GM19238 (cell line): ENCODE measurements around the gene RBM33.

Experiments used
- DNase-seq: peaks from one replicate; pipeline ENCODE4 v3.0.0; 2011; ENCODE audit warnings: low spot score; ENCODE audit not compliant: insufficient read length

The RBM33 gene

GRCh38 chr7:155722936-155723335 is 78.5 kb downstream of the RBM33 start:
- DNase-seq, result no peak

- DNase-seq, result no peak
Measured at GRCh38 chr7:155724327-155725005, 80.0 kb downstream of the RBM33 start.

GRCh38 chr7:155725006-155725355 is 80.5 kb downstream of the RBM33 start:
- DNase-seq, result no peak

- no peak for DNase-seq
Measured at GRCh38 chr7:155727616-155728015, 83.2 kb downstream of the RBM33 start.

GRCh38 chr7:155728116-155728515 is 83.7 kb downstream of the RBM33 start:
- no peak for DNase-seq

GRCh38 chr7:155729847-155730246 is 85.4 kb downstream of the RBM33 start:
- DNase-seq, result no peak

- DNase-seq, result no peak
Measured at GRCh38 chr7:155731380-155731779, 86.9 kb downstream of the RBM33 start.

- DNase-seq, result no peak
Measured at GRCh38 chr7:155731871-155732270, 87.4 kb downstream of the RBM33 start.

- no peak for DNase-seq
Measured at GRCh38 chr7:155732286-155732685, 87.8 kb downstream of the RBM33 start.

GRCh38 chr7:155733582-155734444 is 89.4 kb downstream of the RBM33 start:
- no peak for DNase-seq

- DNase-seq, result no peak
Measured at GRCh38 chr7:155734445-155734809, 90.0 kb downstream of the RBM33 start.

- no peak for DNase-seq
Measured at GRCh38 chr7:155735442-155736115, 91.1 kb downstream of the RBM33 start.

GRCh38 chr7:155737590-155737989 is 93.1 kb downstream of the RBM33 start:
- DNase-seq, result no peak

- DNase-seq, result no peak
Measured at GRCh38 chr7:155738104-155738503, 93.6 kb downstream of the RBM33 start.

GRCh38 chr7:155738652-155739537 is 94.4 kb downstream of the RBM33 start:
- DNase-seq, result no peak

- DNase-seq, result no peak
Measured at GRCh38 chr7:155739538-155740143, 95.2 kb downstream of the RBM33 start.

GRCh38 chr7:155741082-155741481 is 96.6 kb downstream of the RBM33 start:
- DNase-seq, result no peak

- DNase-seq, result no peak
Measured at GRCh38 chr7:155741805-155742204, 97.3 kb downstream of the RBM33 start.

- DNase-seq, result no peak
Measured at GRCh38 chr7:155743177-155743576, 98.7 kb downstream of the RBM33 start.

GRCh38 chr7:155744971-155745683 is 100.7 kb downstream of the RBM33 start:
- DNase-seq, result no peak
